CD4-positive, alpha-beta T cell (primary cell): Measurements from ENCODE around the gene ZMYND11. TPM values are rescaled to one million over a fixed set of nuclear protein-coding genes. Genes with fewer than 3 reads are reported as not detected.

Source experiments
- ATAC-seq: fragments of 200-7000 bp; cut with Tn5 transposase; one replicate; pipeline ENCODE4 v1.10.0; 2022; ENCODE audit warnings: mild to moderate bottlenecking; ENCODE audit not compliant: poor library complexity
- CTCF ChIA-PET: fragments of 350-600 bp; sonication (Branson Sonifier 250); formaldehyde crosslinking; loops from one replicate; lab custom pipeline; 2021; ENCODE audit warnings: antibody characterized with exemption, inconsistent platforms; lab: Charles Lee
- POLR2A ChIA-PET: fragments of 350-600 bp; sonication (Branson Sonifier 250); formaldehyde crosslinking; loops from one replicate; lab custom pipeline; 2021; ENCODE audit warnings: antibody characterized with exemption, inconsistent platforms; lab: Charles Lee
- DNase-seq, 14 experiments: peaks; one replicate each; pipeline ENCODE4 v3.0.0-alpha.2; 2013 to 2020; ENCODE audit warnings: mixed read lengths in 2 of 14
- H3K27ac ChIP-seq, 2 donors: one replicate each; pipeline versions ENCODE4 v1.5.1 to v1.7.0; 2013; ENCODE audit warnings: low read length in 2 of 2, low read depth in 1 of 2, mild to moderate bottlenecking in 1 of 2
- H3K27me3 ChIP-seq, 2 experiments: 1 replicate in 1 of 2; 2 replicates in 1 of 2; pipeline versions ENCODE4 v1.6.1 to v1.7.0; 2013; ENCODE audit warnings: low read length in 2 of 2, control low read depth in 1 of 2, mild to moderate bottlenecking in 1 of 2, moderate library complexity in 1 of 2; ENCODE audit not compliant: insufficient read depth in 2 of 2, control insufficient read depth in 1 of 2
- H3K36me3 ChIP-seq: one replicate; pipeline ENCODE4 v1.6.1; 2013; ENCODE audit warnings: low read length, control low read depth; ENCODE audit not compliant: insufficient read depth
- H3K4me1 ChIP-seq: one replicate; pipeline ENCODE4 v1.6.1; 2013; ENCODE audit warnings: low read length, control low read depth; ENCODE audit not compliant: insufficient read depth
- H3K4me3 ChIP-seq: one replicate; pipeline ENCODE4 v1.5.1; 2013; ENCODE audit warnings: mild to moderate bottlenecking, low read length, moderate library complexity
- H3K9me3 ChIP-seq, 2 experiments: 1 replicate in 1 of 2; 2 replicates in 1 of 2; pipeline versions ENCODE4 v1.6.1 to v1.7.0; 2013; ENCODE audit warnings: low read length in 2 of 2, mild to moderate bottlenecking in 2 of 2, control low read depth in 1 of 2, moderate library complexity in 1 of 2; ENCODE audit not compliant: control insufficient read depth in 1 of 2, insufficient read depth in 1 of 2
- H3K27ac Mint-ChIP-seq: one replicate; pipeline ENCODE4 v1.8.0; 2020; ENCODE audit warnings: mixed read lengths
- H3K27me3 Mint-ChIP-seq: one replicate; pipeline ENCODE4 v1.8.0; 2021; ENCODE audit warnings: mixed read lengths
- H3K36me3 Mint-ChIP-seq: one replicate; pipeline ENCODE4 v1.8.0; 2021; ENCODE audit warnings: low read depth, mixed read lengths
- H3K4me1 Mint-ChIP-seq: one replicate; pipeline ENCODE4 v1.8.0; 2021; ENCODE audit warnings: low read depth, mixed read lengths
- H3K4me3 Mint-ChIP-seq: one replicate; pipeline ENCODE4 v1.8.0; 2020; ENCODE audit warnings: mild to moderate bottlenecking, mixed read lengths
- H3K9me3 Mint-ChIP-seq: one replicate; pipeline ENCODE4 v1.8.0; 2020; ENCODE audit warnings: mixed read lengths
- intact Hi-C, 2 experiments: fragments of 100-400 bp; cut with DNase I in 1 of 2; cut with micrococcal nuclease in 1 of 2; formaldehyde crosslinking; loops; one replicate each; pipeline versions ENCODE4 v1.15.1 to v1.9.0; 2023 to 2025; cut with DNase I, micrococcal nuclease
- total RNA-seq, 174 experiments: library from RNA in 2 of 174; stranded (reverse) in 2 of 174; gene quantifications; one replicate each; pipeline ENCODE4 v1.2.3 and lab custom pipeline; 2021 to 2026
- TF ChIP-seq, protein P1 (sequence below): fragments of 200-600 bp; IDR thresholded peaks from one replicate; pipeline ENCODE4 v1.8.0; 2022; ENCODE audit warnings: antibody characterized with exemption, mild to moderate bottlenecking

ZMYND11 gene
- total RNA-seq, 2 experiments from 2014 or later, result 19.9 to 22.2 TPM

DNA sequence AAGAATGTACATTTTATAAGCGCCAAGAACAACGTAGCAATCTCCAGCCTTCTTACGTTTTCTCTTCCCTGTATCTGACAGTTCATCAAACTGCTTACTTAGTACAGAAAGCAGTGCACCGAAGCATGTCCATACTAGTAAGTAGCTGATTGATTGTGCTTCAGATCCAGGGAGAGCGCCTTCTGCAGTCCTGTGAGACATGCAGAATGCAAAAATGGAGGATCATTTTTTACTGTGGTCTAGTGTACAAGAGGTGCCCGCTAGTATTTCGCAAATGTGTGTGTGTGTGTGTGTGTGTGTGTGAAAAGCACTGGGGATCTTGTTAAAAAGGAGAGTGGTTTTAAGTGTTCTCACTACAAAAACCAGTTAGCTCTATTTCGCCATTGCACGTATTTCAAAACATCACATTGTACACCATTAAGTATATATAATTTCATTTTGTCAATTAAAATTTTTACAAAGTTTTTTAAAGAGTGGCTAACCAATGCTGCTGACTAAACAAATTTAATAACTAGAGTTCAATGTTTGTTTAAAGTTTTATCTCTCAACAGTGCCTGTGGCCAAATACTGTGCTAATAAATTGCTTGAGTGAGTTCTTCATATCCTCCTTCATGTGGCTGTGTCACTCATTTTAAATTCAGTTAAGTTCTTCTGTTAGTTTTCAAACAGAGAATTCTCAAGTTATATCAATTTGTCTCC is 99.6 kb downstream of the ZMYND11 start:
- Mint-ChIP-seq H3K27ac (no peak overlapping the region), H3K4me3 (no peak overlapping the region), H3K9me3 (no peaks in the 10 kb centered on the region), H3K4me1 (no peaks in the 10 kb centered on the region), H3K36me3 (peaks cover 51% of the 10 kb centered on the region), H3K27me3 (no peaks in the 10 kb centered on the region)
- CTCF ChIA-PET, result no interaction called here
- Histone ChIP-seq H3K4me1 (no peaks in the 10 kb centered on the region), H3K27me3 (no peaks in the 10 kb centered on the region), H3K4me3 (no peak overlapping the region), H3K9me3 (no peaks in the 10 kb centered on the region), H3K36me3 (peaks cover 20% of the 10 kb centered on the region), H3K27ac (no peak overlapping the region)
- intact Hi-C loops, result no loop called here
- TF ChIP-seq, protein P1, sequence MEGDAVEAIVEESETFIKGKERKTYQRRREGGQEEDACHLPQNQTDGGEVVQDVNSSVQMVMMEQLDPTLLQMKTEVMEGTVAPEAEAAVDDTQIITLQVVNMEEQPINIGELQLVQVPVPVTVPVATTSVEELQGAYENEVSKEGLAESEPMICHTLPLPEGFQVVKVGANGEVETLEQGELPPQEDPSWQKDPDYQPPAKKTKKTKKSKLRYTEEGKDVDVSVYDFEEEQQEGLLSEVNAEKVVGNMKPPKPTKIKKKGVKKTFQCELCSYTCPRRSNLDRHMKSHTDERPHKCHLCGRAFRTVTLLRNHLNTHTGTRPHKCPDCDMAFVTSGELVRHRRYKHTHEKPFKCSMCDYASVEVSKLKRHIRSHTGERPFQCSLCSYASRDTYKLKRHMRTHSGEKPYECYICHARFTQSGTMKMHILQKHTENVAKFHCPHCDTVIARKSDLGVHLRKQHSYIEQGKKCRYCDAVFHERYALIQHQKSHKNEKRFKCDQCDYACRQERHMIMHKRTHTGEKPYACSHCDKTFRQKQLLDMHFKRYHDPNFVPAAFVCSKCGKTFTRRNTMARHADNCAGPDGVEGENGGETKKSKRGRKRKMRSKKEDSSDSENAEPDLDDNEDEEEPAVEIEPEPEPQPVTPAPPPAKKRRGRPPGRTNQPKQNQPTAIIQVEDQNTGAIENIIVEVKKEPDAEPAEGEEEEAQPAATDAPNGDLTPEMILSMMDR, result no peak
- DNase-seq (no peak), ATAC-seq (no peak)
- POLR2A ChIA-PET, result no interaction called here

DNA sequence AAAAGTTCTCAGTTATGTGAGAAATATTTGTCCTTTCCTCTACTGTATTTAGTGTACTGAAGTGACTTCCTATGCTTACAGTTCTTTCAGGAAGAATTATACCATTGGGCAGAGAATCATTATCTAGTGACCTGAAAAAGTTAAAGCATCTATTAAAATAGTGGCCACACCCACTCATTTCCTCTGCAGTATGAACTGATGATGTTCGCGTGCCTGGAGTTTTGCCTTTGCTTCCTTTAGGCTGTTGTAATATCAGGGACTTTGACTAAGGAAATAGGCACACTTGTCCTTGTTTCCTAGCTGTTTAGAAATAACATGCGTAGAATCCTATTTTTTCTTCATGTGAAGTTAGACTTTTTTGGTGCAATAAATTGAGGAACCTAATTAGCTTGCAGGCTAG is 100.7 kb downstream of the ZMYND11 start:
- no peak for ATAC-seq
- H3K9me3 ChIP-seq, result no peaks in the 10 kb centered on the region
- H3K36me3 Mint-ChIP-seq, result peaks cover 54% of the 10 kb centered on the region
- no peaks in the 10 kb centered on the region for H3K27me3 ChIP-seq
- H3K27me3 Mint-ChIP-seq, result no peaks in the 10 kb centered on the region
- ChIA-PET POLR2A (no interaction called here), CTCF (no interaction called here)
- H3K4me3 Mint-ChIP-seq, result no peak overlapping the region
- no peak overlapping the region for H3K27ac Mint-ChIP-seq
- no peak overlapping the region for H3K4me3 ChIP-seq
- TF ChIP-seq, protein P1, result no peak
- intact Hi-C loops, result no loop called here
- H3K27ac ChIP-seq, result no peak overlapping the region
- no peak for DNase-seq
- H3K9me3 Mint-ChIP-seq, result no peaks in the 10 kb centered on the region
- no peaks in the 10 kb centered on the region for H3K4me1 ChIP-seq
- peaks cover 20% of the 10 kb centered on the region for H3K36me3 ChIP-seq
- no peaks in the 10 kb centered on the region for H3K4me1 Mint-ChIP-seq

DNA sequence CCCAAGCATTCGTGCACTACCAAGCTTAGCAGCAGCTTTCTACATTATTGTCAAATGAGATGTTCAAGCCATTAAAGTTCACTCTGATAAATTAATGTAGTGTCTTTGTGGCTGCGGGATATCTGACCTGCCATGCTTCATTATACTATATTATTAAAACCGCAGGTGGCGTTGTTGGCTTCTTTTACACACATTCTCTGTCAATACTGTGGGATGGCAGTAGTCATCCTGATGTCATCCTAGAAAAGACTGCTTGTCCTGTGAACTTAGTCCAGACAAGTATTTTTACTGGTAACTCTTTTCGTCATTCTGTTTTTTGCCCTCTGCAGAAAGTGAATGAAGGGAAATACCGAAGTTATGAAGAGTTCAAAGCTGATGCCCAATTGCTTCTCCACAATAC is 103.9 kb downstream of the ZMYND11 start:
- peaks cover 30% of the 10 kb centered on the region for H3K36me3 ChIP-seq
- no peaks in the 10 kb centered on the region for H3K9me3 ChIP-seq
- TF ChIP-seq, protein P1, result no peak
- POLR2A ChIA-PET, result no interaction called here
- ATAC-seq (no peak), DNase-seq (no peak)
- Mint-ChIP-seq H3K27ac (no peak overlapping the region), H3K4me1 (no peaks in the 10 kb centered on the region), H3K4me3 (no peak overlapping the region), H3K9me3 (no peaks in the 10 kb centered on the region), H3K27me3 (no peaks in the 10 kb centered on the region), H3K36me3 (peaks cover 66% of the 10 kb centered on the region)
- H3K4me3 ChIP-seq, result no peak overlapping the region
- no peaks in the 10 kb centered on the region for H3K4me1 ChIP-seq
- no peaks in the 10 kb centered on the region for H3K27me3 ChIP-seq
- no peak overlapping the region for H3K27ac ChIP-seq
- CTCF ChIA-PET, result no interaction called here
- intact Hi-C loops, result no loop called here
